Adipose tissue (tissue), 3 donors: ENCODE data around the gene IL17C. TPM values are rescaled to one million over a fixed set of nuclear protein-coding genes. Genes with fewer than 3 reads are reported as not detected.

Experiments used
- H3K27ac ChIP-seq: one replicate; pipeline ENCODE4 v1.5.1; 2013; ENCODE audit warnings: low read depth, low read length
- WGBS, 3 donors: extraction: QIAGEN DNeasy Blood & Tissue Kit; methylation state at CpG; one replicate each; pipeline ENCODE4 v1.1.7; 2013; 5-methylcytosine and 5-hydroxymethylcytosine counted together
- polyA plus RNA-seq, 3 donors: library from polyadenylated mRNA; stranded (reverse); fragments of 200-250 nt; gene quantifications; one replicate each; pipeline ENCODE4 v1.2.3, GENCODE V29; 2013
- donor health status: healthy with polysubstance abuse.
- donor health status: Bipolar disorder and iron deficiency.
- donor health status: healthy.

IL17C gene
- polyA plus RNA-seq, result not detected

DNA sequence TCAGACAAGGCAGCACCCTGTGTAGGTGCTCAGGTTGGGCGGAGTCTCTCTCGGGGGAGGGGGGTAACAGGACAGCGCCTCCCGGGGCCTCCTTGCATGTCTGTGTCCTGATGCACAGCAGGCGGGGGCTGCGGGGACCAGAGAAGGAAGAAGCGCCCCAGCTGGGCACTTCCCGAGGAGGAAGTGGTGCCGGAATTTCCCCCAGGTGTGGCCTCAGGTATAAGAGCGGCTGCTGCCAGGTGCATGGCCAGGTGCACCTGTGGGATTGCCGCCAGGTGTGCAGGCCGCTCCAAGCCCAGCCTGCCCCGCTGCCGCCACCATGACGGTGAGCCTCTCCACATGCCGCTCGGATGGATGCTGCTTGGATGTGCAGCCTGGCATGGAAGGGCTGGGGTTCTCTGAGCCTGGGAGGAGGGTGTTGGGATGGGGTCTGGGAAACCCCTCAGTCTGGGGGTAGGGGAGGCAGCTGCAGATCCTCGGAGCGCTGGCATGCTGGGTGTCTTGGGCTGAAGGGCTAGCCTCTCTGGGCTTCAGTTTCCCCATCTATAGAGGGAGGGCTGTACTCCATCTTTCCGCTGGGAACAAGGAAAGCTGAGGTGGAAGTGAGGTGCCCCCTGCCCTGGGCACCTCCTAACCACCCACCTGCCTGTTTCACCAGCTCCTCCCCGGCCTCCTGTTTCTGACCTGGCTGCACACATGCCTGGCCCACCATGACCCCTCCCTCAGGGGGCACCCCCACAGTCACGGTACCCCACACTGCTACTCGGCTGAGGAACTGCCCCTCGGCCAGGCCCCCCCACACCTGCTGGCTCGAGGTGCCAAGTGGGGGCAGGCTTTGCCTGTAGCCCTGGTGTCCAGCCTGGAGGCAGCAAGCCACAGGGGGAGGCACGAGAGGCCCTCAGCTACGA is at the start of gene IL17C:
Gene IL17C (plus strand): TSS at position 250 of the 908 bp plus-strand sequence. CDS start 70 bp downstream, at position 320.
- WGBS, 3 donors, result 33 to 46% (median 44%) methylated on average over 25 to 27 of the region's 27 CpGs
- no peak within 1 kb of the TSS for H3K27ac ChIP-seq

DNA sequence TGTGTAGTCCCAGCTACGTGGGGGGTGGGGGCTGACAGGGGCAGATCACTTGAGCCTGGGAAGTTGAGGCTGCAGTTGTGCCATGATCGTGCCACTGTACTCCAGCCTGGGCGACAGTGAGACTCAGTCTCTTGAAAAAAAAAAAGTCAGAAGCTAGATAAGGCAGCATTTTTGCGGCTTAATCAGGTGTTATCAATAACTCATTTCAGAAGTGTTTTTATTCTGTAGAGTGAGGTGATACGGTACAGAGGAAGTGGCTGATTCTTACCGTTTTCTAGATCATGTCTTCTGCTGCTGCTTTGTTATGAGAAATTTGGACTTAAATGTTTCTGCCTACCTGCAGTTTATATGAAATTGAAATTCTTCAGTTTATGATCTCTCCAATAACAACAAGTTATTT is 49.6 kb upstream of the IL17C start:
- 74 to 86% (median 74%) methylated on average over 6 of the region's 6 CpGs for WGBS, 3 donors
- H3K27ac ChIP-seq, result no peak overlapping the region

GRCh38 chr16:88589441-88589840 is 48.9 kb upstream of the IL17C start:
- 90 to 92% (median 91%) methylated on average over 11 of the region's 11 CpGs for whole genome bisulfite sequencing, 3 donors

DNA sequence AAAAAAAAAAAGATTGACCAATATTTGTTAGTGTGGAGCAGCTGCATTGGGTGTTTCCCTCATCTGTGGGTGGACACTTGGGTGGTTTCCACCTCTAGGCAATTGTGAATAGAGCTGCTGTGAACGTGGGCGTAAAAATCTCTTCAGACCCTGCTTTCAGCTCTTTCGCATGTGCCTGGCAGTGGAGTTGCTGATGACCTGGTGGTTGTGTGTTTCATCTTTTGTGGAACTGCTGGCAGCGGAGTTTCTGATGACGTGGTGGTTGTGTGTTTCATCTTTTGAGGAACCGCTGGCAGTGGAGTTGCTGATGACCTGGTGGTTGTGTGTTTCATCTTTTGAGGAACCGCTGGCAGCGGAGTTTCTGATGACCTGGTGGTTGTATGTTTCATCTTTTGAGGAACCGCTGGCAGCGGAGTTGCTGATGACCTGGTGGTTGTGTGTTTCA is 46.8 kb upstream of the IL17C start:
- 64 to 90% (median 69%) methylated on average over 10 of the region's 10 CpGs for WGBS, 3 donors
- H3K27ac ChIP-seq, result no peak overlapping the region

More at GRCh38 chr16:88589441-88589840, 48.9 kb upstream of the IL17C start:
- no peak overlapping the region for H3K27ac ChIP-seq

DNA sequence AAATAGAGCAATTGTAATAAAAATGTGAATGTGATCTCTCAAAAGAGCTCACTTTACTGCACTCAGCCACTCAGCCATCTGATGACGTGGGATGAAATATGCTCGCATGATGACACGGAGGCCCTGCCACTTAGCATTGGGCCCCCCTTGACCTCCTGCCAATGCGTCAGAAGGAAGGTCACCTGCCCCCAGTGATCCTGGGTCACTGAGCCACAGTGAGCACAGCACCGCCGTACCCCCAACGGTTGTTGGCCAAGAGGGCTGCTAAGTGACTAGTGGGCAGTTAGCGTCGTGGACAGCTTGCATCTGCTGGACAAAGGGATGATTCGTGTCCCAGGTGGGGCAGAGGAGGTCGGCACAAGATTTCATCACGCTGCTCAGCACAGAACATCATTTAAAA is 45.3 kb upstream of the IL17C start:
- no peak overlapping the region for H3K27ac ChIP-seq
- WGBS, 3 donors, result 91 to 96% (median 95%) methylated on average over 12 of the region's 12 CpGs

DNA sequence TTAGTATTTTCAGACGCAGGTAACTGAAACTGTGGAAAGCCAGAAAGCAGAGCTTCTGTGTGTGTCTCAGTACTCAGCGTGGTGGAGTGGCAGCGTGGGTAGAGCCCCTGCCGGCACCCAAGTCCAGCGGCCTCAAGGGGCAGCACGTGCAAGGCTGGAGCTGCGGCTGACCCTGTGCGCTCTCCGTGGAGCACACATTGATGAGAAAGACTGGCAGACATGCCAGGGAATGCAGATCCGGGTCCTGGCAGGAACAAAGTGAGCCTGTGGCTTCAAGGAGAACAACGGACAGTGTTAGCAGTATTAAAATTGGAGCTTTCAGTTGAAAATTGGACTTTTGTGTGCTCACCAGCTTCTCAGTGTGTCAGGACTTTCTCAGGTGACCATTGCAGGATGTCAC is 44.9 kb upstream of the IL17C start:
- H3K27ac ChIP-seq, result no peak overlapping the region
- 83 to 88% (median 83%) methylated on average over 11 of the region's 11 CpGs for WGBS, 3 donors

- 90 to 95% (median 93%) methylated on average over 6 of the region's 6 CpGs for WGBS, 3 donors
- no peak overlapping the region for H3K27ac ChIP-seq
Observed at GRCh38 chr16:88593910-88594309, 44.5 kb upstream of the IL17C start.

DNA sequence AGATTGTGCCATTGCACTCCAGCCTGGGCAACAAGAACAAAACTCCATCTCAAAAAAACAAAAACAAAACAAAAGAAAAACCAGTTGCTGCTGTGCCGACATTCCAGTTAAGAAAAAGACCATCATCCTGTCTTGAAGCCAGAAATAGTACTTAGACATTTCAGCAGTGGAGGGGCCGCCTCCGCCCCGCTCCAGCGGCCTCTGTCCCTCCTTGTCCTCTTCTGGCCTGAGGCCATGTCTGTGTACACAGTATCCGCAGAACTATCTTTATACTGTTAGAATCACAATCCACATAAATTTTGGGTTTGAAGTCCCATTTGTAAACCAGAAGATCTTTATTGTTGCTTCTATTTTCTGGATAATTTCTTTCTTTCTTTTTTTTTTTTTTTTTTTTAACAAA is 43.3 kb upstream of the IL17C start:
- WGBS, 3 donors, result 81 to 90% (median 82%) methylated on average over 6 of the region's 6 CpGs

DNA sequence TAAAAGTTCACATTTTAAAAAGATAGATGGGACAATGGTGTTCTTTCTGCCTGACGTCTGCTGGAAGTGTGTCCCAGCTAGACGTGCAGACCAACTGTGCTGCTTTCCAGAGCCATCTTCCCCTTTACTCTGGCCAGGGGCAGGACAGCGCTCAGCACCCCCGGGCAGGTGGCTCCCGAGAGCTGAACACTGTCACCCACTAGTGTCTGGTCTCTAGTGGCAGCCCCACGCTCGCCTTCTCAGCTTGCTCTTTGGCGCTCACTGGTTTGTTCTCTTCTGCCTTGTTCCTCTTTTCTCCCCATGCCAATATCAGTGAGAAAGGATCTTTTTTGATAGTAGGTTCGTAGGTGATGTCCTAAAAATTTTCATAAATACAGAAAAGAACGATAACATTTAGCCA is 42.5 kb upstream of the IL17C start:
- no peak overlapping the region for H3K27ac ChIP-seq
- WGBS, 3 donors, result 90 to 91% (median 91%) methylated on average over 10 of the region's 10 CpGs

More for the DNA sequence above, 43.3 kb upstream of the IL17C start:
- no peak overlapping the region for H3K27ac ChIP-seq

GRCh38 chr16:88596483-88596882 is 41.9 kb upstream of the IL17C start:
- 78 to 86% (median 80%) methylated on average over 3 of the region's 3 CpGs for WGBS, 3 donors
- no peak overlapping the region for H3K27ac ChIP-seq

- no peak overlapping the region for H3K27ac ChIP-seq
- 83 to 89% (median 88%) methylated on average over 21 of the region's 21 CpGs for WGBS, 3 donors
Observed at GRCh38 chr16:88597856-88598491, 40.4 kb upstream of the IL17C start.

- 54 to 84% (median 59%) methylated on average over 14 of the region's 14 CpGs for WGBS, 3 donors
- peak overlapping the region; percentile 15 for H3K27ac ChIP-seq
Observed at GRCh38 chr16:88599092-88599733, 39.2 kb upstream of the IL17C start.

- H3K27ac ChIP-seq, result no peak overlapping the region
- WGBS, 3 donors, result 62 to 89% (median 70%) methylated on average over 25 of the region's 25 CpGs
Observed at GRCh38 chr16:88599825-88600538, 38.4 kb upstream of the IL17C start.

DNA sequence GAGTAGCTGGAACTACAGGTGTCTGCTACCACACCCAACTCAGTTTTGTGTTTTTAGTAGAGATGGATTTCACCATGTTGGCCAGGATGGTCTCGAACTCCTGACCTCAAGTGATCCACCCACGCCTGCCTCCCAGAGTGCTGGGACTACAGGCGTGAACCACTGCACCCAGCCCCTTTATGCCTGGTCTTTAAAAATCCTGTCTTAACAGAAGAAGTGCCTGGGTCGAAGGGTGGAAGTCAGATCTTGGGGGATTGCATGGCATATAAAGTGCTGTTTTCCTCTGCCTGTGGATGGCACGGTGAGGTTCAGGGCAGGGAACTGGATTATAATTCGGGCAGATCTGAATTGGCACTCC is 37.9 kb upstream of the IL17C start:
- 90 to 94% (median 91%) methylated on average over 6 of the region's 6 CpGs for WGBS, 3 donors
- no peak overlapping the region for H3K27ac ChIP-seq

DNA sequence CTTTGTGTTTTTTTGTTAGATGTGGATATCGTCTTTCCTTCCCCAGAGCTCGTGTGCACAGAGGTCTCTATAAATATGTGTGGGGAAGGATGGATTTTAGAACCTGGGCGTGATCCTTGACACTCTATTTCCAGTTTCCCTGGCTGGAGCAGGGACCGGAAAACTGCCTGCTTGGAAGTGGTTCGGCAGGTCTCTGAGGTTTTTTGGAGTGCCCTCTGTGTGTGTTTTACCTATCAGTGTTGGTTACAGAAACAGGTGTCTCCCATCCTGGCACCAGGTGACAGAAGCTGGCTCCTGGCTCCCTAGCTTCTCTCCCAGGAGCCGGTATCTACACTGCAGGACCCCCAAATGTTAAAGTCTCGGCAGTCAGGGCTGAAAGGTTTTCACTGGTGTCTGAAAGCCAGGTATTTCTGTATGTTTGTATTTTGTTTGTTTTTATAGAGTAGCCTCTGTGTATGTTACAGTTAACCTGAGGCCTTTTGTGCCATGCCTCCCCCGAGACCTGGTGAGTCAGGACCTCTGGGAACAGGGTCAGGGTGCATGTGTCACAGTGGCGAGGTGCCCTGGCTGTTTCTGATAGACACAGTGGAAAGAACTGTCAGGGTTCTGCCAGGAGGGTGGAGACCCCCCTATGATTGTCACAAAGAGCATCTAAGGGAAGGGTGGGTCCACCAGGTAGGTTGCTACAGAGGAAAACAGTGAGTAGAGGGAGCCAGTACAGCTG is 36.9 kb upstream of the IL17C start:
- no peak overlapping the region for H3K27ac ChIP-seq
- WGBS, 3 donors, result 92 to 94% (median 92%) methylated on average over 9 of the region's 9 CpGs

DNA sequence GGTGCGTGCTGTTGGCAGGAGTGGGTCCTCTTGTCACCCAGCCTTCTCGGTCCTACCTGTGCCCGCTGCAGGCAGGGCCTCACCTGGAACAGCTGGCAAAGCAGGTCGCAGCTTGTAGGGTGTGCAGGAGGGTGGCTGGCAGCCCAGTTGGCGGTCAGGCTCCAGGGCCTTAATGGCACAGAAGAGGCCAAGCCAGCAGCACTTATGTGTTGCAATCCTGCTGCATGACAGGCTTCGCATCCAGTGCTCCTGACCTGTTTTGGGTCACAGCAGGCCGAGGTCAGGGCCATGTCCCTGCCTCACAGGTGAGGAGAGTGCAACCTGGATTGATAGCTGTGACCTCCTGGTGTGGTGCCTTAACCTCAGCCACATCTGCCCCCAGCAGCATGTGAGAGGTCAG is 36.3 kb upstream of the IL17C start:
- WGBS, 3 donors, result 85 to 92% (median 91%) methylated on average over 7 of the region's 7 CpGs
- no peak overlapping the region for H3K27ac ChIP-seq

DNA sequence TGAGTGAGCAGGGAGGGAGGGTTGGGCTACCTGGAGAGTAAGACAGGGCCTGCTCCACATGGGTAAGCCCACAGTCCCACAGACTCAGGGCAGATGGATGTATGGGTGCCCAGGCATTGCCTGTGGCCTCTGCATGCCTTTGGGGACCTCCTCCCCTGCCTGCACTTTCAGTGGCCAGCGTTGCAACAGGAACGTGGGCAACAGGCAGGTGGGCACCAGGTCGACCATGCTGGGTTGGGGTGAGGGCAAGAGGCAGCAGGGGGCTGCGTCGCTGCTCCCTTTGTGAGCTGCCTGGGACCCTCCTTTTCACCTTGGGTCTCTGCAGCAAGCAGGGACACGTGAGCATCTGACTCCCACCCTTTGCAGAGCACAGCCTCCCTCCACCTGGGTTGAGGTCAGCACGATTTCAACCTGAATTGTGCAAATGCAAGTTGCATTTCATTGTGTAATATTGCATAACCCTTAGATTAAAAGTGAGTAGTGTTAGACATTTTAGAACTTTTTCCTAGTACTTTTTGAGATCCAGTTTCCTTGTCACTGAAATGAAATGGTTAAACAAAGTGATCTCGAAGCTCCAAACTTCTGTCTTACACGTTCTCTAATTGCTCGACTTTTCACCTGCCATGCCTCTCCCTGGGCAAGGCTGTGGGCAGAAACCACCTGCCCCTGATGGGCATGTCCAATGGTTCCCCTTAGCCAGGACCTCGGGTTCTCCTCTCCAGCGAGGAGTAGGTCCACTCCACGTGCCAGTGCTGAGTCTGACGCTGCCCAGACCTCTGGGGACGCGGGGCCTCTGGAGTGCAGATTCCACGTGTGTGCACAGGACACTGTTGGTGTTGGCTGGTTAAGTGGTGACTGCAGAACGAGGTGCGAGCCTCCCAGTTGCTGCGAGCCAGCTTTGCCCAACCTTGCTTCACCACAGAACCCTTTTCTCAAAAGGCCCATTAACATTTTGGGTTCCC is 32.9 kb upstream of the IL17C start:
- no peak overlapping the region for H3K27ac ChIP-seq
- 73 to 84% (median 80%) methylated on average over 20 of the region's 20 CpGs for WGBS, 3 donors
